Progenitor cell of endocrine pancreas (in vitro differentiated cells): Measurements from ENCODE around the gene SVOPL. TPM values are rescaled to one million over a fixed set of nuclear protein-coding genes. Genes with fewer than 3 reads are reported as not detected.
A peak's percentile ranks its signal among the peaks of the same experiment; 100 is the strongest.

Experiments used
- DNase-seq: peaks from one replicate; pipeline ENCODE4 v3.0.0; 2021; ENCODE audit warnings: low spot score; ENCODE audit not compliant: unreplicated experiment
- H3K27ac Mint-ChIP-seq: 2 replicates; pipeline ENCODE4 v1.8.0; 2021; ENCODE audit warnings: mild to moderate bottlenecking, moderate library complexity, mixed read lengths
- H3K27me3 Mint-ChIP-seq: 2 replicates; pipeline ENCODE4 v1.8.0; 2021; ENCODE audit warnings: mixed read lengths
- H3K36me3 Mint-ChIP-seq: 2 replicates; pipeline ENCODE4 v1.8.0; 2022; ENCODE audit warnings: mixed read lengths; ENCODE audit not compliant: insufficient read depth
- H3K4me1 Mint-ChIP-seq: 2 replicates; pipeline ENCODE4 v1.8.0; 2021; ENCODE audit warnings: low read depth, mixed read lengths
- H3K4me3 Mint-ChIP-seq: 2 replicates; pipeline ENCODE4 v1.8.0; 2021; ENCODE audit warnings: low read depth, mild to moderate bottlenecking, moderate library complexity, mixed read lengths
- H3K9me3 Mint-ChIP-seq: 2 replicates; pipeline ENCODE4 v1.8.0; 2021; ENCODE audit warnings: low read depth, mixed read lengths
- CTCF ChIP-seq: fragments of 200-600 bp; sonication (generic); IDR thresholded peaks from one replicate; pipeline ENCODE4 v1.5.0; 2021; ENCODE audit warnings: antibody characterized with exemption, mild to moderate bottlenecking; ENCODE audit not compliant: unreplicated experiment
- total RNA-seq: library from RNA; stranded (reverse); gene quantifications from 2 replicates; pipeline ENCODE4 v1.2.1, GENCODE V29; 2021

Gene SVOPL
- total RNA-seq, 1 donor from 2014 or later, result 1.4 TPM

GRCh38 chr7:138665669-138666140 lies 35.5 kb downstream of the SVOPL start:
- H3K27ac Mint-ChIP-seq, result peak overlapping the region; percentile 66
- no peaks in the 10 kb centered on the region for H3K27me3 Mint-ChIP-seq
- H3K36me3 Mint-ChIP-seq, result peaks cover 1% of the 10 kb centered on the region
- TF ChIP-seq CTCF, result no peak
- peaks cover 55% of the 10 kb centered on the region for H3K4me1 Mint-ChIP-seq
- peak overlapping the region; percentile 65 for H3K4me3 Mint-ChIP-seq
- DNase-seq, result no peak
- H3K9me3 Mint-ChIP-seq, result peaks cover 8% of the 10 kb centered on the region

- peak overlapping the region; percentile 66 for H3K27ac Mint-ChIP-seq
- peak overlapping the region; percentile 65 for H3K4me3 Mint-ChIP-seq
- peaks cover 5% of the 10 kb centered on the region for H3K9me3 Mint-ChIP-seq
- no peak for DNase-seq
- no peak for TF ChIP-seq CTCF
- no peaks in the 10 kb centered on the region for H3K27me3 Mint-ChIP-seq
- peaks cover 1% of the 10 kb centered on the region for H3K36me3 Mint-ChIP-seq
- H3K4me1 Mint-ChIP-seq, result peaks cover 57% of the 10 kb centered on the region
Observed at GRCh38 chr7:138665249-138665648, 35.9 kb downstream of the SVOPL start.

GRCh38 chr7:138663725-138664710 lies 37.1 kb downstream of the SVOPL start:
- no peak for TF ChIP-seq CTCF
- no peak for DNase-seq
- peaks cover 1% of the 10 kb centered on the region for H3K36me3 Mint-ChIP-seq
- H3K27ac Mint-ChIP-seq, result peak overlapping the region; percentile 96
- peak overlapping the region; percentile 79 for H3K4me3 Mint-ChIP-seq
- H3K27me3 Mint-ChIP-seq, result no peaks in the 10 kb centered on the region
- H3K4me1 Mint-ChIP-seq, result peaks cover 58% of the 10 kb centered on the region
- peaks cover 5% of the 10 kb centered on the region for H3K9me3 Mint-ChIP-seq

GRCh38 chr7:138662991-138663320 lies 38.2 kb downstream of the SVOPL start:
- Mint-ChIP-seq H3K36me3 (no peaks in the 10 kb centered on the region), H3K4me3 (peak overlapping the region; percentile 24), H3K27ac (peak overlapping the region; percentile 96), H3K9me3 (peaks cover 2% of the 10 kb centered on the region), H3K27me3 (no peaks in the 10 kb centered on the region), H3K4me1 (peaks cover 57% of the 10 kb centered on the region)
- DNase-seq, result no peak
- TF ChIP-seq CTCF, result no peak

GRCh38 chr7:138662076-138662990 lies 38.8 kb downstream of the SVOPL start:
- H3K4me3 Mint-ChIP-seq, result peak overlapping the region; percentile 24
- no peaks in the 10 kb centered on the region for H3K9me3 Mint-ChIP-seq
- H3K4me1 Mint-ChIP-seq, result peaks cover 55% of the 10 kb centered on the region
- no peak for DNase-seq
- no peak for TF ChIP-seq CTCF
- peak overlapping the region; percentile 96 for H3K27ac Mint-ChIP-seq
- no peaks in the 10 kb centered on the region for H3K36me3 Mint-ChIP-seq
- H3K27me3 Mint-ChIP-seq, result no peaks in the 10 kb centered on the region
